Hematopoietic multipotent progenitor cell (in vitro differentiated cells): ENCODE data around the gene UPF2. TPM values are rescaled to one million over a fixed set of nuclear protein-coding genes. Genes with fewer than 3 reads are reported as not detected.
"Not testable (repeated sequence)": the region's sequence is repeated elsewhere in the genome, so short reads cannot be mapped to it uniquely, and the experiment has no call there.

Experiments
- DNase-seq, 3 donors: peaks; one replicate each; pipeline ENCODE4 v3.0.0-alpha.2; 2011 to 2015; ENCODE audit warnings: low read depth in 2 of 3, low spot score in 2 of 3
- total RNA-seq: library from RNA; depleted of rRNA; stranded (reverse); fragments of >200 nt; gene quantifications from one replicate; pipeline ENCODE4 v1.2.3, GENCODE V29; 2012

The UPF2 gene
- total RNA-seq, 1 donor, result 12.1 TPM

GRCh38 chr10:11975795-11976194, 66.8 kb downstream of the UPF2 start:
- no peak for DNase-seq

GRCh38 chr10:11972523-11972922, 70.1 kb downstream of the UPF2 start:
- DNase-seq, result not testable (repeated sequence)

GRCh38 chr10:11962176-11962575, 80.4 kb downstream of the UPF2 start:
- DNase-seq, result no peak

- no peak for DNase-seq
Observed at GRCh38 chr10:11961771-11962170, 80.8 kb downstream of the UPF2 start.

- no peak for DNase-seq
Observed at GRCh38 chr10:11959966-11960365, 82.6 kb downstream of the UPF2 start.

GRCh38 chr10:11958956-11959355, 83.7 kb downstream of the UPF2 start:
- DNase-seq, result no peak

GRCh38 chr10:11951695-11952094, 90.9 kb downstream of the UPF2 start:
- no peak for DNase-seq

- no peak for DNase-seq
Observed at GRCh38 chr10:11950325-11951018, 92.1 kb downstream of the UPF2 start.

GRCh38 chr10:11949152-11949551, 93.5 kb downstream of the UPF2 start:
- DNase-seq, result no peak

GRCh38 chr10:11946652-11947051, 96.0 kb downstream of the UPF2 start:
- no peak for DNase-seq

- no peak for DNase-seq
Observed at GRCh38 chr10:11936389-11937152, 106.0 kb downstream of the UPF2 start.

- no peak for DNase-seq
Observed at GRCh38 chr10:11934262-11934661, 108.3 kb downstream of the UPF2 start.

- no peak for DNase-seq
Observed at GRCh38 chr10:11933577-11934223, 108.9 kb downstream of the UPF2 start.

GRCh38 chr10:11931038-11931437, 111.6 kb downstream of the UPF2 start:
- DNase-seq, result no peak

- DNase-seq, result no peak
Observed at GRCh38 chr10:11930312-11930978, 112.2 kb downstream of the UPF2 start.

- DNase-seq, result no peak
Observed at GRCh38 chr10:11927746-11928145, 114.9 kb downstream of the UPF2 start.

- DNase-seq, result peak in 2 of 3 donors; percentile 35 to 61
Observed at GRCh38 chr10:11921800-11922392, 120.7 kb downstream of the UPF2 start.

- no peak for DNase-seq
Observed at GRCh38 chr10:11919271-11919670, 123.3 kb downstream of the UPF2 start.

GRCh38 chr10:11918384-11918783, 124.2 kb downstream of the UPF2 start:
- no peak for DNase-seq

- no peak for DNase-seq
Observed at GRCh38 chr10:11913079-11913641, 129.4 kb downstream of the UPF2 start.
